ENCODE measurements around the gene BEND6. TPM values are rescaled to one million over a fixed set of nuclear protein-coding genes. Genes with fewer than 3 reads are reported as not detected.

BEND6 gene
- total and polyA plus RNA-seq, 2 donors (not counting 1 experiment from before 2014, with no cell fraction given) = not detected

DNA sequence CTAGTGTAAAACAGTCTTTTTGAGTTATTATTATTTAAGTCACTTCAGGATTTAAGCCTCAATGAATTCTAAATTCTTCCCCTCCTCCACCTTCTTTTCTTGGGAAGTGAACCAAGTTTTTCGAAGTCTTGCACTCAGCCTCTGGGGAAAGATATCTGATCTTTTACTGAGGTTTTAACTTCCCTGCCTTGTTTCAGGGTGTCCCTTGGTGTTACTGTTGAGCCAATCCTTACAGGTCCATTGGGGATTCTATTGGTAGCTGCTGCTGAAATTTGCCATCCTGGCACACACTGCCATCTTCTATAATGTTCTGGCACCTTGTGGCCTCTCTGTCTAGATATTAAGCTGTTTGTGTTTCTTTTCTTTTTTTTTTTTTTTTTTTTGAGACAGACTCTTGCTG lies 31.7 kb downstream of the BEND6 start:
- Histone ChIP-seq H3K4me1 (ENCODE audit: control insufficient read depth in 2 of 2, insufficient read depth in 2 of 2, low read length in 2 of 2) (no peaks in the 10 kb centered on the region), H3K27me3 (replicated peaks in 1 of 4; ENCODE audit: control extremely low read depth in 1 of 4, control insufficient read depth in 3 of 4, insufficient read depth in 4 of 4, low read length in 3 of 4) (peaks cover 0 to 6% (median 1%) of the 10 kb centered on the region in 4 experiments), H3K27ac (ENCODE audit: low read length in 2 of 2) (no peak overlapping the region), H3K9ac (ENCODE audit: low read length) (no peak overlapping the region), H3K4me2 (replicated peaks; ENCODE audit: low read depth, low read length, poor library complexity, severe bottlenecking) (no peak overlapping the region), H3K79me2 (ENCODE audit: control insufficient read depth, insufficient read depth, low read length) (no peaks in the 10 kb centered on the region), H3K9me3 (ENCODE audit: control extremely low read depth in 1 of 3, control insufficient read depth in 2 of 3, insufficient read depth in 1 of 3, low read length in 2 of 3) (no peaks in the 10 kb centered on the region), H4K20me1 (ENCODE audit: control insufficient read depth, insufficient read depth, low read length, poor library complexity, severe bottlenecking) (no peaks in the 10 kb centered on the region), H3K4me3 (ENCODE audit: control extremely low read depth in 1 of 5, extremely low read depth in 1 of 5, insufficient read depth in 1 of 5, low read depth in 2 of 5, low read length in 4 of 5) (no peak overlapping the region), H2AFZ (ENCODE audit: insufficient read depth, low read depth, low read length, poor library complexity, severe bottlenecking) (no peak overlapping the region), H3K36me3 (replicated peaks in 1 of 2; ENCODE audit: control extremely low read depth in 1 of 2, control insufficient read depth in 1 of 2, extremely low read depth in 1 of 2, insufficient read depth in 2 of 2, low read length in 1 of 2) (no peaks in the 10 kb centered on the region)
- TF ChIP-seq, protein P1, sequence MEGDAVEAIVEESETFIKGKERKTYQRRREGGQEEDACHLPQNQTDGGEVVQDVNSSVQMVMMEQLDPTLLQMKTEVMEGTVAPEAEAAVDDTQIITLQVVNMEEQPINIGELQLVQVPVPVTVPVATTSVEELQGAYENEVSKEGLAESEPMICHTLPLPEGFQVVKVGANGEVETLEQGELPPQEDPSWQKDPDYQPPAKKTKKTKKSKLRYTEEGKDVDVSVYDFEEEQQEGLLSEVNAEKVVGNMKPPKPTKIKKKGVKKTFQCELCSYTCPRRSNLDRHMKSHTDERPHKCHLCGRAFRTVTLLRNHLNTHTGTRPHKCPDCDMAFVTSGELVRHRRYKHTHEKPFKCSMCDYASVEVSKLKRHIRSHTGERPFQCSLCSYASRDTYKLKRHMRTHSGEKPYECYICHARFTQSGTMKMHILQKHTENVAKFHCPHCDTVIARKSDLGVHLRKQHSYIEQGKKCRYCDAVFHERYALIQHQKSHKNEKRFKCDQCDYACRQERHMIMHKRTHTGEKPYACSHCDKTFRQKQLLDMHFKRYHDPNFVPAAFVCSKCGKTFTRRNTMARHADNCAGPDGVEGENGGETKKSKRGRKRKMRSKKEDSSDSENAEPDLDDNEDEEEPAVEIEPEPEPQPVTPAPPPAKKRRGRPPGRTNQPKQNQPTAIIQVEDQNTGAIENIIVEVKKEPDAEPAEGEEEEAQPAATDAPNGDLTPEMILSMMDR (IDR thresholded peaks at IDR 0.05) = no peak
- TF ChIP-seq EZH2 (IDR thresholded peaks at IDR 0.05; ENCODE audit: borderline replicate concordance, insufficient read depth, low read depth, low read length, poor library complexity, severe bottlenecking) = no peak
- Mint-ChIP-seq H3K27ac (no peak overlapping the region), H3K27me3 (peaks cover 17% of the 10 kb centered on the region), H3K4me1 (no peaks in the 10 kb centered on the region), H3K9me3 (ENCODE audit: insufficient read depth) (no peaks in the 10 kb centered on the region), H3K4me3 (no peak overlapping the region)
- no peak for DNase-seq
- ChIA-PET CTCF (no interaction called here), POLR2A (no interaction called here)
- no peak for ATAC-seq (ENCODE audit: low read depth)
- intact Hi-C loops (cut with micrococcal nuclease) = no loop called here
- WGBS (ENCODE audit: insufficient coverage) = no CpG with 5 or more reads among the region's 1 CpG

DNA sequence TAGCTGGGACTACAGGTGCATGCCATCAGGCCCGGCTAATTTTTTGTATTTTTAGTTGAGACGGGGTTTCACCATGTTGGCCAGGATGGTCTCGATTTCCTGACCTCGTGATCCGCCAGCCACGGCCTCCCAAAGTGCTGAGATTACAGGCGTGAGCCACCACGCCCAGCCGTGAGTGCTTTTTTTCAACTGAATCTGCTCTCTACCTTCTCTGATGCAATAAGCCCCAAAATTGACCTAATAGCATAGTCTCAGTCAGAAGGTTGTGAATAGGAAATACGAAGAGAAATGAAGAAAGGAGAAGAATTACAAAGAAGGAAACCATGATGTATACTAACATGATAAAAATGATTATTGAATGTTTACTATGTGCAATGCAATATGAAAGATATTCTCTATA lies 33.2 kb downstream of the BEND6 start:
- ChIA-PET POLR2A (no interaction called here), CTCF (no interaction called here)
- Histone ChIP-seq H3K79me2 (ENCODE audit: control insufficient read depth, insufficient read depth, low read length) (no peaks in the 10 kb centered on the region), H3K27me3 (replicated peaks in 1 of 4; ENCODE audit: control extremely low read depth in 1 of 4, control insufficient read depth in 3 of 4, insufficient read depth in 4 of 4, low read length in 3 of 4) (peaks cover 0 to 6% (median 1%) of the 10 kb centered on the region in 4 experiments), H3K9ac (ENCODE audit: low read length) (no peak overlapping the region), H3K4me3 (ENCODE audit: control extremely low read depth in 1 of 5, extremely low read depth in 1 of 5, insufficient read depth in 1 of 5, low read depth in 2 of 5, low read length in 4 of 5) (no peak overlapping the region), H3K4me1 (ENCODE audit: control insufficient read depth in 2 of 2, insufficient read depth in 2 of 2, low read length in 2 of 2) (no peaks in the 10 kb centered on the region), H3K27ac (ENCODE audit: low read length in 2 of 2) (no peak overlapping the region), H3K9me3 (ENCODE audit: control extremely low read depth in 1 of 3, control insufficient read depth in 2 of 3, insufficient read depth in 1 of 3, low read length in 2 of 3) (no peaks in the 10 kb centered on the region), H2AFZ (ENCODE audit: insufficient read depth, low read depth, low read length, poor library complexity, severe bottlenecking) (no peak overlapping the region), H3K4me2 (replicated peaks; ENCODE audit: low read depth, low read length, poor library complexity, severe bottlenecking) (no peak overlapping the region), H4K20me1 (ENCODE audit: control insufficient read depth, insufficient read depth, low read length, poor library complexity, severe bottlenecking) (no peaks in the 10 kb centered on the region), H3K36me3 (replicated peaks in 1 of 2; ENCODE audit: control extremely low read depth in 1 of 2, control insufficient read depth in 1 of 2, extremely low read depth in 1 of 2, insufficient read depth in 2 of 2, low read length in 1 of 2) (no peaks in the 10 kb centered on the region)
- no peak for ATAC-seq (ENCODE audit: low read depth)
- no peak overlapping the region for H3K27ac Mint-ChIP-seq
- DNase-seq = no peak
- 94% methylated on average over 7 of the region's 10 CpGs for WGBS (ENCODE audit: insufficient coverage)
- intact Hi-C loops (cut with micrococcal nuclease) = no loop called here
- no peak overlapping the region for H3K4me3 Mint-ChIP-seq
- H3K4me1 Mint-ChIP-seq = no peaks in the 10 kb centered on the region
- H3K27me3 Mint-ChIP-seq = peaks cover 23% of the 10 kb centered on the region
- no peak for TF ChIP-seq EZH2 (IDR thresholded peaks at IDR 0.05; ENCODE audit: borderline replicate concordance, insufficient read depth, low read depth, low read length, poor library complexity, severe bottlenecking)
- TF ChIP-seq, protein P1 (IDR thresholded peaks at IDR 0.05) = no peak
- H3K9me3 Mint-ChIP-seq (ENCODE audit: insufficient read depth) = no peaks in the 10 kb centered on the region

Data from B cell (primary cell).